IMR-90 (cell line): ENCODE measurements around the gene CKAP2L. TPM values are rescaled to one million over a fixed set of nuclear protein-coding genes. Genes with fewer than 3 reads are reported as not detected.
A peak's percentile ranks its signal among the peaks of the same experiment; 100 is the strongest.

Experiments
- ATAC-seq: fragments of 200-7000 bp; cut with Tn5 transposase; 2 replicates; pipeline ENCODE4 v1.9.1; 2020; ENCODE audit warnings: low read depth, mild to moderate bottlenecking, moderate library complexity
- BruUV-seq: library from RNA; stranded (reverse); fragments of 400-500 nt; replicated peaks from 2 replicates; lab custom pipeline; 2021; lab: Mats Ljungman, UMichigan
- CTCF ChIA-PET: fragments of 300-600 bp; formaldehyde crosslinking; extraction: SDS; loops from one replicate; lab custom pipeline; 2021; ENCODE audit warnings: antibody characterized with exemption; lab: Yijun Ruan, JAX
- POLR2A ChIA-PET: fragments of 300-600 bp; sonication (Branson Sonifier 250); formaldehyde crosslinking; loops from one replicate; lab custom pipeline; 2022; ENCODE audit warnings: antibody characterized with exemption; ENCODE audit not compliant: unreplicated experiment; lab: Charles Lee
- DNase-seq: peaks from one replicate; pipeline ENCODE4 v3.0.0; 2013
- H2AFZ ChIP-seq: replicated peaks from 2 replicates; pipeline ENCODE3; 2013; ENCODE audit warnings: low read length, mild to moderate bottlenecking; ENCODE audit not compliant: poor library complexity
- H2AK5ac ChIP-seq: 2 replicates; pipeline ENCODE4 v1.6.1; 2013; ENCODE audit warnings: low read depth, low read length, inconsistent platforms
- H2AK9ac ChIP-seq: replicated peaks from 2 replicates; pipeline ENCODE3; 2013; ENCODE audit warnings: mild to moderate bottlenecking, low read depth, low read length, moderate library complexity; ENCODE audit not compliant: poor library complexity
- H2BK120ac ChIP-seq: 2 replicates; pipeline ENCODE4 v1.6.1; 2013; ENCODE audit warnings: low read depth, low read length, inconsistent platforms
- H2BK15ac ChIP-seq: 3 replicates; pipeline ENCODE4 v1.6.1; 2013; ENCODE audit warnings: low read depth, low read length, inconsistent platforms
- H2BK20ac ChIP-seq: 2 replicates; pipeline ENCODE4 v1.6.1; 2013; ENCODE audit warnings: low read depth, mild to moderate bottlenecking, inconsistent platforms, low read length, moderate library complexity
- H2BK5ac ChIP-seq: 2 replicates; pipeline ENCODE4 v1.6.1; 2013; ENCODE audit warnings: mild to moderate bottlenecking, low read depth, low read length, inconsistent platforms; ENCODE audit not compliant: poor library complexity, severe bottlenecking
- H3K14ac ChIP-seq: replicated peaks from 2 replicates; pipeline ENCODE4 v1.6.1; 2013; ENCODE audit warnings: low read depth, low read length, inconsistent platforms
- H3K18ac ChIP-seq: 2 replicates; pipeline ENCODE4 v1.6.1; 2013; ENCODE audit warnings: low read depth, low read length, control low read depth
- H3K23ac ChIP-seq: 2 replicates; pipeline ENCODE4 v1.6.1; 2013; ENCODE audit warnings: low read depth, low read length, inconsistent platforms
- H3K27ac ChIP-seq: 2 replicates; pipeline ENCODE4 v1.5.1; 2013; ENCODE audit warnings: mild to moderate bottlenecking, control low read depth, low read length; ENCODE audit not compliant: insufficient read depth
- H3K27me3 ChIP-seq: 2 replicates; pipeline ENCODE4 v1.6.1; 2013; ENCODE audit warnings: low read length; ENCODE audit not compliant: control insufficient read depth, insufficient read depth
- H3K36me3 ChIP-seq: 2 replicates; pipeline ENCODE4 v1.6.1; 2013; ENCODE audit warnings: low read length, mixed read lengths; ENCODE audit not compliant: control insufficient read depth, insufficient read depth
- H3K4ac ChIP-seq: 2 replicates; pipeline ENCODE4 v1.6.1; 2013; ENCODE audit warnings: low read depth, low read length, inconsistent platforms
- H3K4me1 ChIP-seq: 2 replicates; pipeline ENCODE4 v1.6.1; 2013; ENCODE audit warnings: low read length, mixed read lengths; ENCODE audit not compliant: control insufficient read depth, insufficient read depth
- H3K4me2 ChIP-seq: 2 replicates; pipeline ENCODE4 v1.6.1; 2013; ENCODE audit warnings: low read depth, mild to moderate bottlenecking, control low read depth, low read length, moderate library complexity
- H3K4me3 ChIP-seq: 2 replicates; pipeline ENCODE4 v1.5.1; 2013; ENCODE audit warnings: low read depth, mild to moderate bottlenecking, control low read depth, low read length, moderate library complexity; ENCODE audit not compliant: insufficient read depth
- H3K56ac ChIP-seq: 2 replicates; pipeline ENCODE4 v1.6.1; 2013; ENCODE audit warnings: low read length, inconsistent platforms; ENCODE audit not compliant: insufficient read depth; ENCODE audit errors: extremely low read depth
- H3K79me1 ChIP-seq, 2 experiments: 2 replicates each; pipeline ENCODE4 v1.6.1; 2013; ENCODE audit warnings: low read length in 2 of 2, inconsistent platforms in 1 of 2, low read depth in 1 of 2
- H3K9ac ChIP-seq: 2 replicates; pipeline ENCODE4 v1.6.1; 2013; ENCODE audit warnings: low read depth, low read length, control low read depth
- H3K9me1 ChIP-seq: 2 replicates; pipeline ENCODE4 v1.6.1; 2013; ENCODE audit warnings: low read length, inconsistent platforms; ENCODE audit not compliant: insufficient read depth
- H3K9me3 ChIP-seq: 2 replicates; pipeline ENCODE4 v1.6.1; 2013; ENCODE audit warnings: low read length; ENCODE audit not compliant: control insufficient read depth, insufficient read depth
- H4K20me1 ChIP-seq: 2 replicates; pipeline ENCODE4 v1.6.1; 2013; ENCODE audit warnings: low read length, inconsistent platforms; ENCODE audit not compliant: insufficient read depth
- H4K5ac ChIP-seq: 2 replicates; pipeline ENCODE4 v1.6.1; 2013; ENCODE audit warnings: mild to moderate bottlenecking, low read depth, low read length, control low read depth
- H4K8ac ChIP-seq, 2 experiments: 2 replicates each; pipeline ENCODE4 v1.6.1; 2013; ENCODE audit warnings: low read depth in 2 of 2, low read length in 2 of 2, control low read depth in 1 of 2, inconsistent platforms in 1 of 2
- H4K91ac ChIP-seq: 2 replicates; pipeline ENCODE4 v1.6.1; 2013; ENCODE audit warnings: low read depth, low read length, inconsistent platforms; ENCODE audit not compliant: insufficient read depth
- CTCF ChIP-seq: conservative IDR thresholded peaks from 2 replicates; pipeline ENCODE4 v1.5.1; 2012; ENCODE audit warnings: mild to moderate bottlenecking, low read depth, low read length, improper control_type of control experiment
- RAD21 ChIP-seq: IDR thresholded peaks from 2 replicates; pipeline ENCODE4 v1.6.1; 2012; ENCODE audit warnings: low read length, improper control_type of control experiment
- RCOR1 ChIP-seq: IDR thresholded peaks from 2 replicates; pipeline ENCODE4 v1.6.1; 2012; ENCODE audit warnings: mild to moderate bottlenecking, low read length, improper control_type of control experiment; ENCODE audit not compliant: insufficient replicate concordance
- RFX5 ChIP-seq: IDR thresholded peaks from 2 replicates; pipeline ENCODE4 v1.8.0; 2012; ENCODE audit warnings: low read depth, mild to moderate bottlenecking, low read length, moderate library complexity
- WGBS, 2 experiments: methylation state at CpG; one replicate each; pipeline versions ENCODE4 v1.1.5 to v1.1.7; 2013; ENCODE audit warnings: missing lambda C conversion rate in 2 of 2; ENCODE audit not compliant: insufficient read length in 1 of 2; ENCODE audit errors: extremely low coverage in 2 of 2; 5-methylcytosine and 5-hydroxymethylcytosine counted together
- dilution Hi-C: fragments of 300-500 bp; cut with HindIII; formaldehyde crosslinking; loops from one replicate; pipeline ENCODE4 v1.14.3; 2018; ENCODE audit warnings: low sequenced_read_pairs; ENCODE audit not compliant: unreplicated experiment
- in situ Hi-C: fragments of 300-500 bp; cut with MboI; formaldehyde crosslinking; loops from 3 replicates; pipeline ENCODE4 v1.14.3; 2019; ENCODE audit warnings: low sequenced_read_pairs, inconsistent platforms, mixed read lengths
- intact Hi-C: fragments of 100-400 bp; cut with micrococcal nuclease; formaldehyde crosslinking; loops from 2 replicates; pipeline ENCODE4 v1.10.0; 2022
- polyA plus RNA-seq, 3 experiments: library from polyadenylated mRNA; depleted of rRNA; stranded (reverse); fragments of >200 nt; gene quantifications; 2 replicates each; pipeline ENCODE4 v1.2.3, GENCODE V29; 2012; ENCODE audit warnings: low replicate concordance in 1 of 3
- total RNA-seq: library from RNA; depleted of rRNA; stranded (reverse); fragments of >200 nt; gene quantifications from 2 replicates; pipeline ENCODE4 v1.2.3, GENCODE V29; 2012
- TF ChIP-seq, protein P1 (sequence below): fragments of 150-350 bp; IDR thresholded peaks from 2 replicates; pipeline ENCODE4 v1.6.1; 2017; ENCODE audit warnings: mild to moderate bottlenecking, antibody characterized with exemption, low read length, low read depth
- TF ChIP-seq, protein P2 (sequence below): fragments of 150-350 bp; IDR thresholded peaks from 2 replicates; pipeline ENCODE4 v1.6.1; 2016; ENCODE audit warnings: low read depth, mild to moderate bottlenecking, low read length, moderate library complexity, borderline replicate concordance

CKAP2L gene
- total and polyA plus RNA-seq, 2 of the 4 experiments (the other 2 are of a cell fraction): 6.4 to 9.9 TPM

- H2BK120ac ChIP-seq: peak overlapping the region; percentile 60; the same call in 1 of the 2 replicates
- dilution Hi-C loops: no loop called here
- H3K27ac ChIP-seq: no peak overlapping the region
- H3K27me3 ChIP-seq: no peaks in the 10 kb centered on the region
- in situ Hi-C loops: no loop called here
- no peaks in the 10 kb centered on the region for H3K9me3 ChIP-seq
- H3K18ac ChIP-seq: no peak overlapping the region
- H3K4me1 ChIP-seq: peaks cover 12% of the 10 kb centered on the region
- 0 out of 4 replicates have a peak, but pooled peaks cover 0 to 5% of the 10 kb centered on the region in 2 experiments for H3K79me1 ChIP-seq
- peak; percentile 59 for DNase-seq
- peak overlapping the region; percentile 77 for H2AK9ac ChIP-seq
- H4K8ac ChIP-seq: peak overlapping the region in 1 of 2 experiments; percentile 72; a peak in 2 of 4 replicates
- peak overlapping the region; percentile 14 for H2BK5ac ChIP-seq
- H2AFZ ChIP-seq: peak overlapping the region; percentile 74
- peak overlapping the region; percentile 65 for H3K14ac ChIP-seq
- peak overlapping the region; percentile 52; the same call in 1 of the 2 replicates for H3K23ac ChIP-seq
- ChIA-PET POLR2A (no interaction called here), CTCF (interaction anchor here (1.0 to 1.6 kb wide), 2 partner anchors 11 to 46 kb away, joined by 4 to 5 read pairs; partner anchors contain the start of gene SLC20A1)
- 0 out of 2 replicates have a peak overlapping the region, but pooled peaks have one; percentile 4 for H4K5ac ChIP-seq
- peak; percentile 31; the same call in 1 of the 2 replicates for ATAC-seq
- H4K20me1 ChIP-seq: no peaks in the 10 kb centered on the region
- no peak overlapping the region for H3K9ac ChIP-seq
- peak overlapping the region; percentile 73 for H3K4ac ChIP-seq
- H3K4me3 ChIP-seq: no peak overlapping the region
- H2BK20ac ChIP-seq: peak overlapping the region; percentile 73
- no TSS peak for BruUV-seq
- peaks cover 23% of the 10 kb centered on the region for H3K9me1 ChIP-seq
- no CpG with 5 or more reads among the region's 9 CpGs for WGBS, 2 experiments
- H4K91ac ChIP-seq: peak overlapping the region; percentile 66; the same call in 1 of the 2 replicates
- H3K4me2 ChIP-seq: no peak overlapping the region
- TF ChIP-seq, protein P1, sequence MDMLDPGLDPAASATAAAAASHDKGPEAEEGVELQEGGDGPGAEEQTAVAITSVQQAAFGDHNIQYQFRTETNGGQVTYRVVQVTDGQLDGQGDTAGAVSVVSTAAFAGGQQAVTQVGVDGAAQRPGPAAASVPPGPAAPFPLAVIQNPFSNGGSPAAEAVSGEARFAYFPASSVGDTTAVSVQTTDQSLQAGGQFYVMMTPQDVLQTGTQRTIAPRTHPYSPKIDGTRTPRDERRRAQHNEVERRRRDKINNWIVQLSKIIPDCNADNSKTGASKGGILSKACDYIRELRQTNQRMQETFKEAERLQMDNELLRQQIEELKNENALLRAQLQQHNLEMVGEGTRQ: peak; percentile 25
- TF ChIP-seq RAD21 (peak; percentile 49), RCOR1 (no peak), RFX5 (no peak), CTCF (peak; percentile 47)
- TF ChIP-seq, protein P2, sequence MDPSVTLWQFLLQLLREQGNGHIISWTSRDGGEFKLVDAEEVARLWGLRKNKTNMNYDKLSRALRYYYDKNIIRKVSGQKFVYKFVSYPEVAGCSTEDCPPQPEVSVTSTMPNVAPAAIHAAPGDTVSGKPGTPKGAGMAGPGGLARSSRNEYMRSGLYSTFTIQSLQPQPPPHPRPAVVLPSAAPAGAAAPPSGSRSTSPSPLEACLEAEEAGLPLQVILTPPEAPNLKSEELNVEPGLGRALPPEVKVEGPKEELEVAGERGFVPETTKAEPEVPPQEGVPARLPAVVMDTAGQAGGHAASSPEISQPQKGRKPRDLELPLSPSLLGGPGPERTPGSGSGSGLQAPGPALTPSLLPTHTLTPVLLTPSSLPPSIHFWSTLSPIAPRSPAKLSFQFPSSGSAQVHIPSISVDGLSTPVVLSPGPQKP: no peak
- H3K56ac ChIP-seq: no peak overlapping the region
- H2AK5ac ChIP-seq: peak overlapping the region; percentile 62
- H2BK15ac ChIP-seq: peak overlapping the region; percentile 13; the same call in 1 of the 3 replicates
- no peaks in the 10 kb centered on the region for H3K36me3 ChIP-seq
- intact Hi-C loops: no loop called here
Measured at GRCh38 chr2:112690853-112691401, 73.5 kb downstream of the CKAP2L start.
